Duodenal mucosa (tissue), 2 donors: ENCODE data around the gene F12.
"Not testable (repeated sequence)": the region's sequence is repeated elsewhere in the genome, so short reads cannot be mapped to it uniquely, and the experiment has no call there.

Source experiments
- H3K27ac ChIP-seq: one replicate; pipeline ENCODE4 v1.7.0; 2013; ENCODE audit warnings: low read depth, low read length
- H3K27me3 ChIP-seq, 2 donors: one replicate each; pipeline ENCODE4 v1.7.0; 2013; ENCODE audit warnings: low read length in 2 of 2, control low read depth in 1 of 2; ENCODE audit not compliant: insufficient read depth in 2 of 2, control insufficient read depth in 1 of 2
- H3K36me3 ChIP-seq, 2 donors: one replicate each; pipeline ENCODE4 v1.7.0; 2013; ENCODE audit warnings: low read length in 2 of 2, control low read depth in 1 of 2; ENCODE audit not compliant: insufficient read depth in 2 of 2, control insufficient read depth in 1 of 2
- H3K4me1 ChIP-seq, 2 donors: one replicate each; pipeline ENCODE4 v1.7.0; 2013; ENCODE audit warnings: low read length in 2 of 2, control low read depth in 1 of 2; ENCODE audit not compliant: insufficient read depth in 2 of 2, control insufficient read depth in 1 of 2
- H3K4me3 ChIP-seq, 2 donors: one replicate each; pipeline ENCODE4 v1.7.0; 2013; ENCODE audit warnings: low read length in 2 of 2, low read depth in 1 of 2
- H3K9ac ChIP-seq, 2 donors: one replicate each; pipeline ENCODE4 v1.7.0; 2013; ENCODE audit warnings: low read length in 2 of 2, low read depth in 1 of 2
- H3K9me3 ChIP-seq, 2 donors: one replicate each; pipeline ENCODE4 v1.7.0; 2013; ENCODE audit warnings: low read length in 2 of 2, control low read depth in 1 of 2; ENCODE audit not compliant: control insufficient read depth in 1 of 2

F12 gene

DNA sequence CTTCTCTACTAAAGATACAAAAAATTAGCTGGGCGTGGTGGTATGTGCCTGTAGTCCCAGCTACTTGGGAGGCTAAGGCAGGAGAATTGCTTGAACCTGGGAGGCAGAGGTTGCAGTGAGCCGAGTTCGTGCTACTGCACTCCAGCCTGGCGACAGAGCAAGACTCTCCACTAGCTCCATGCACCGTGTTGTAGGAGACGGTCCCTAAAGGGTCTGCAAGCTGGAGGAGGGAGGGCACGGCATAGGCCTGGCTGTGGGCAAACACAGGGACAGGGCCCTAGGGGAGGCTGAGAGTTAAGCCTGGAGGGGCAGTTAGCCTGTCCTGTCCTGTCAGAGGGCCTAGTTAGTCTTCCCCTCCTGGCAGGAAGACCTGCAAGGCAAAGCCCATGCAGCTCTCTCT, 48.6 kb downstream of the F12 start:
- peaks cover 54 to 77% of the 10 kb centered on the region in 2 donors for H3K4me1 ChIP-seq
- not testable (repeated sequence) for H3K4me3 ChIP-seq, H3K27ac ChIP-seq, H3K9me3 ChIP-seq, H3K27me3 ChIP-seq, H3K36me3 ChIP-seq, H3K9ac ChIP-seq

DNA sequence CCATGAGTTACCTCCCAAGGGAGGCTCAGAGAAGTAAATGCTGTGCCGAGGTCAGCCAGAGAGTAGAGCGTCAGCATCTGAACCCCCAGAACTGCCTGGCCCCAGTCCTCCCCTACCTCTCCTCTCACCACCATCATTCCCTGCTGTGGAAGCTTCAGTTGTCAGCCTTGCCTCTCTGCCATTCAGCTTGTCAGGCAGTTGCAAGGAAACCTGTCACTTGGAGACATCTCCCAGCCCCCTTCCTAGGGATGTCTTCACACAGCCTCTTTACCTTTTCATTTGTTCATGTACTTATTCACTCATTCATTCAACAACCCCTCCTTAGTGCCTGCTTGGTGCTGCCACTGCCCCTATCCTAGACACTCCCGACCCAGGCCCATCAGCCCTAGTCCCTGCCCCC, 49.5 kb downstream of the F12 start:
- H3K27ac ChIP-seq = no peak overlapping the region
- no peak overlapping the region for H3K9ac ChIP-seq
- H3K36me3 ChIP-seq = no peaks in the 10 kb centered on the region
- no peak overlapping the region for H3K4me3 ChIP-seq
- H3K4me1 ChIP-seq = peaks cover 53 to 77% of the 10 kb centered on the region in 2 donors
- H3K9me3 ChIP-seq = no peaks in the 10 kb centered on the region
- no peaks in the 10 kb centered on the region for H3K27me3 ChIP-seq

DNA sequence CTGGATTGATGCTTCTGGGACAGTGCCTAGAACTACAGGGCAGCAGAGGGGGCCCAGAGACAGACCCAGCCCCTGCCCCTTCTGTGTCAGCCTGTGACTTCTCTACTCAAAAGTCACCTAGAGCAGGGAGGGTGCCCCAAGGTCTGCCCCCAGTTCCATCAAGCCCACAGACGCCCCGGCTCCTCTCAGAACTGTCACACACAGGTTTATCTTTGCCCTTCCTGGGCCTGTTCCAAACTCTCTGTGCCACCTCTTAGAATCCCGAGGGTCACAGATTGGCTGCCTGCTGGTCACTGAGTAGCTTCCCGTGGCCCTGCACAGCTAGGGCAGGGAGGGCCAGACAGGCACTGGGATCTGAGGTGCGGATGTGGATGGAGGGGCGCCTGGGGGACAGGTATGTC, 49.9 kb downstream of the F12 start:
- no peak overlapping the region for H3K9ac ChIP-seq
- H3K9me3 ChIP-seq = no peaks in the 10 kb centered on the region
- H3K27ac ChIP-seq = no peak overlapping the region
- peaks cover 49 to 74% of the 10 kb centered on the region in 2 donors for H3K4me1 ChIP-seq
- H3K4me3 ChIP-seq = no peak overlapping the region
- H3K36me3 ChIP-seq = no peaks in the 10 kb centered on the region
- no peaks in the 10 kb centered on the region for H3K27me3 ChIP-seq

DNA sequence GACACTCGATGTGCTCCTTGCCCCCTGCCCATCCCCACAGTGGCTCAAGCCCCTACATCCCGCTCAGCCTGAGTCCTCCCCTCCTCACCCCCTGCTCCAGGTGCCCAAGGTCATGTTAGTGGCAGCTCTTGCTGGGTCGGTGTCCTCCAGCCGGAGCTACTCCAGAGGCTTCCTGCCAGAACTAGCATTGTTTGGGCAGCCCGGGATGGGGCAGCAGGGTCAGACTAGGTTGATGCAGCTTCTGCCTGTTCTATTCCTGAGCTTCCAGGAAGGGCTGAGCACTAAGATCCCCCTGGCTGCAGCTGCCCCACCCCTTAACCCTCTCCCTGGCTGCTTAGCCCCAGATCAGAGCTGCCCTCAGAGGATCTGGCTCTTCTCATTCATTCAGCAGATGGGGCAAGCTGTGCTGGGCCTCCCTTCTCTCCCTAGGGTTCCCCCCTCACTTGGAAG, 51.0 kb downstream of the F12 start:
- Histone ChIP-seq H3K36me3 (no peaks in the 10 kb centered on the region), H3K9me3 (no peaks in the 10 kb centered on the region), H3K4me1 (peaks cover 40 to 63% of the 10 kb centered on the region in 2 donors), H3K4me3 (peak overlapping the region; percentile 69 to 83), H3K27me3 (no peaks in the 10 kb centered on the region), H3K27ac (no peak overlapping the region), H3K9ac (peak overlapping the region; percentile 39 to 67)

DNA sequence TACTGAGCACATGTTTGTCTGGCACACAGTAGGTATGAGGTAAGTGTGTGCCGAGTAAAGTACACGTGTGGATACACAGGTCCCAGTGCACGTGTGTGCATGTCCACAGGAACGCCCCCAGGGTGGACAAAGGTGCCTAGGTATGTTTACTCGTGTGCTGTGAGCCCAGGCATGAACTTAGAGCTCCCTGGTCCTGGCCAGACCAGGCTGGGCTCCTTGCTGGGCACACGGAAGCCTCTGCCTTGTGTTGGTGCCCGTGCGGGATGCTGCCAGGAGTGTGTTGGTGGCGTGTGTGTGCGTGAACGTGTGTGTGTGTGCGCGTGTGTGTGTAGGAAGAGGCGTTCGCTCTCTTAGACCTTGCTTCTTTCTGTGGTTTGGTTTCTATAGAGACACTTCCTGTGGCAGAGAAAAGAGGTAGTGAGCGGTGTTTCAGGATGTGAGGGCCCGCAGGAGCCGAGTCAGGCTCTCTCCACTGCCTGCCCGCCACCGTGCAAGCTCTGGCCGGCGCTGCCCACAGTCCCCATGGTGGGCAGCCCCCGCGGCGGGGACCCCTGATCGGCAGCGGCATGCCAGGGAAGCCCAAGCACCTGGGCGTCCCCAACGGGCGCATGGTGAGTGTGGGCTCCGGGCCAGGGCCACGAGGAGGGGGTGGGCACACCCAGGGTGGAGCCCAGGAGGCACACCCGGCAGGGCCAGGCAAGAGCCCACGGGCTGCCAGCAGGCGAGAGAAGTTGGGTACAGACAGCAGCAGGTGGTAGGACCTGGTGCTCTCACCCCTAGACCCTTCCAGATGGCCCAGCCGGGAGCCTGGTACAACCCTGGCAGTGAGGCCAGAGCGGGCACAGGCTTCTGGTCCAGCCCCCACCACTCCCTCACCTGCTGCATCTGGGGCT, 51.7 kb downstream of the F12 start, which contains the start of gene RGS14:
Gene RGS14, plus strand, starts transcription at position 466 of the 893 bp plus-strand sequence. Its CDS starts 101 bp downstream, at position 567.
- H3K27me3 ChIP-seq = no peaks in the 10 kb centered on the region
- peak within 1 kb of the TSS; percentile 69 to 83 for H3K4me3 ChIP-seq
- no peaks in the 10 kb centered on the region for H3K36me3 ChIP-seq
- peaks cover 36 to 58% of the 10 kb centered on the region in 2 donors for H3K4me1 ChIP-seq
- H3K9ac ChIP-seq = peak within 1 kb of the TSS; percentile 39 to 67
- H3K9me3 ChIP-seq = no peaks in the 10 kb centered on the region
- H3K27ac ChIP-seq = no peak within 1 kb of the TSS

DNA sequence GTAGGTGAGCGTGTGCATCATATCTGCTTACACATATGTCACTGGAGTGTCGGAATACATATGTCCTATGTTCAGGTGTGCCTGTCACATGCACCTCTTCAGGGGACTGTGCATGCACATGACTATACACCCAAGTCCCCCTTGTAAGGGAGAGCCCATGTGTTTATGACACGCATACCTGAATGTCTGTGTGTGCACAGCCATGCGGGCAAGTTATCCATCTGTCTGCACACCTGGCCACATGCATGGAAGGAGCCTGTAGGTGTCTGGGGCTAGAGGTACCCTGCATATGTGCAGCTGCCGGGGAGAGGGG, 52.3 kb downstream of the F12 start:
- H3K4me3 ChIP-seq = peak overlapping the region; percentile 69 to 83
- H3K27ac ChIP-seq = no peak overlapping the region
- peaks cover 31 to 53% of the 10 kb centered on the region in 2 donors for H3K4me1 ChIP-seq
- H3K9me3 ChIP-seq = no peaks in the 10 kb centered on the region
- peak overlapping the region in 1 of 2 donors; percentile 39 for H3K9ac ChIP-seq
- H3K36me3 ChIP-seq = no peaks in the 10 kb centered on the region
- no peaks in the 10 kb centered on the region for H3K27me3 ChIP-seq

DNA sequence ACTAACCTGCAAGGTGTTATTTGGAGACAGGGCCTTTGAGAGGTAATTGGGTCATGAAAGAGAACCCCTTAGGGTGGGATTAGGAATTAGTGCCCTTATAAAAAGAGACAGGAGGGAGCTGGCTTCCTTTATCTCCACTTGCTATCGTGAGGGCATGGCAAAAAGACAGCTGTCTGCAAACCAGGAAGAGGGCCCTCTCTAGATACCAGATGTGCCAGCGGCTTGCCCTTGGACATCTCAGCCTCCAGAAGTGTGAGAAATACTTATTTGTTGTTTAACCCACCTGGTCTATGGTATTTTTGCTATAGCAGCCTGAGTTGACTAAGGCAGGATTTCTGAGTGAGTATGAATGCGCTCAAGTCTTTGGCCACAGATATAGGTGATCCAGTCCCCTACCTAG, 52.6 kb downstream of the F12 start:
- no peaks in the 10 kb centered on the region for H3K9me3 ChIP-seq
- H3K4me1 ChIP-seq = peaks cover 29 to 52% of the 10 kb centered on the region in 2 donors
- H3K27ac ChIP-seq = no peak overlapping the region
- H3K27me3 ChIP-seq = no peaks in the 10 kb centered on the region
- no peaks in the 10 kb centered on the region for H3K36me3 ChIP-seq
- peak overlapping the region in 1 of 2 donors; percentile 69 for H3K4me3 ChIP-seq
- no peak overlapping the region for H3K9ac ChIP-seq

DNA sequence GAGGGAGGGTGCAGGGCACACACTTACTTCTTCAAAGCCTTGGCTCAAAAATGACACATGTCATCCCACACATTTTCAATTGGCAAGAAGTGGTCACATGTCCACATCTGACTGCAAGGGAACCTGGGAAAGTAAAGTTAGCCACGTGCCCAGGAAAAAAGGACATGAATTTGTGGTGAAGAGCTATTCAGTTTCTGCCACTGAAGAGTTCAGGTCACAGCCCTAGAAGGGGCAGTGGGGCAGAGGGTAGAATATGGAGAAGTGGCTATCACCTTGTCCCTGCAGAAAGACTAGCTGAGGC, 53.5 kb downstream of the F12 start:
- no peaks in the 10 kb centered on the region for H3K27me3 ChIP-seq

DNA sequence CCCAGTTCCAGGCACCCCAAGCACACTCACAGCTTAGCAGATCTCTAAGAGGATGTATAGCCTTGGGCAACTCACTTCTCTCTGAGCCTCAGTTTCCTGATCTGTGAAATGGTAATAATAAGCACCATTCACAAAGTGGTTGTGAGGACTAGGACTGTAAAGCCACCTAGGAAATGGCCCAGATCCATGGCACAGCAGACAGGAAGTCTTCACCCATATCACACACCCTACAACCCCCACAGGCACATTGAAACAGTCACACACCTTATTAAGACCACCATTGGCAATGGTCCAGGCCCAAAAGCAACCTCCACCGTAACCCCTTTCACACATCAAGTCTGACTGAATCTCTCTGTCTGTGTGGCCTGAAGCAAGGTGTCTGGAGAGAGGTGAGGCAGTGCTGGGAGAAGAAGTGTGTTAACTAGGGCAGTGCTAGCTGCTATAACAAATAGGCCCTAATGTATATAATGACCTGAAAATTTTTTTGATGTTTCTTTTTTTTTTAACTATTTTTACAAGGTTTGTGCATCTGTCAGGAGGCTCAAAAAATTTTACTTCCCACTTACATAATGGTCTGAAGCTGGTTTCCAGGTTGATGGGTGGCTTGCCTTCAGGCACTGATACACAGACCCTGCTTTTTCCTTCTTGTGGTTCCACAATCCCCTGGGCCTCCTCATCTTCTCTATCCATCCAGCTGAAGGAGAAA, 54.0 kb downstream of the F12 start:
- Histone ChIP-seq H3K36me3 (no peaks in the 10 kb centered on the region), H3K4me1 (peaks cover 33 to 49% of the 10 kb centered on the region in 2 donors), H3K9ac (no peak overlapping the region), H3K27ac (no peak overlapping the region), H3K9me3 (no peaks in the 10 kb centered on the region), H3K4me3 (no peak overlapping the region), H3K27me3 (no peaks in the 10 kb centered on the region)

More for the DNA sequence above, 53.5 kb downstream of the F12 start:
- Histone ChIP-seq H3K9me3 (no peaks in the 10 kb centered on the region), H3K36me3 (no peaks in the 10 kb centered on the region), H3K9ac (no peak overlapping the region), H3K27ac (no peak overlapping the region), H3K4me1 (peaks cover 28 to 47% of the 10 kb centered on the region in 2 donors), H3K4me3 (no peak overlapping the region)

DNA sequence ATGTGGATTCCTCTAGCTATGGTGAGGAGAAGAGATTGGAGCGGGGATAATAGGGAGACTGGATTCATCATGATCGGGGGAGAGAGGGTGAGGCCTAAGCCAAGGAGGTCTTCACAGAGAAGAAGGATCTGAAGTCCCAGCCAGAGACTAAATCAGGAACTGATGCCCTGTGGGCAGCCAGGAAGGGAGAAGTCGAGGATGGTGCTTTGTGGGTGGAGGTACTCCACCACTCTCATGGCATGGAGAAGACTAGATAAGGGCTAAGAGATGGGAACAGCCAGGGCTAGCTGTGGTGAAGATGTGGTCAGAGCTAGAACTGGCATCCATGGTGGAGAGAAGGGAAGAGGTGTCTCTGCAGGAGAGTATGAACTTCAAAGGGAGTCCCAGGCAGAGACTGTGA, 54.7 kb downstream of the F12 start:
- H3K4me1 ChIP-seq = peaks cover 35 to 50% of the 10 kb centered on the region in 2 donors
- no peaks in the 10 kb centered on the region for H3K9me3 ChIP-seq
- H3K4me3 ChIP-seq = no peak overlapping the region
- H3K27me3 ChIP-seq = no peaks in the 10 kb centered on the region
- H3K36me3 ChIP-seq = no peaks in the 10 kb centered on the region
- H3K27ac ChIP-seq = no peak overlapping the region
- H3K9ac ChIP-seq = no peak overlapping the region
